GM21576 (cell line): ENCODE results near the gene RCOR3.
"Not testable (repeated sequence)": the region's sequence is repeated elsewhere in the genome, so short reads cannot be mapped to it uniquely, and the experiment has no call there.

Source experiments
- ATAC-seq: cut with Tn5 transposase; IDR thresholded peaks from one replicate; pipeline ENCODE4 v1.9.1; 2021; ENCODE audit warnings: mild to moderate bottlenecking, moderate library complexity; ENCODE audit not compliant: unreplicated experiment

RCOR3 gene

GRCh38 chr1:211259638-211260126 is 516 bp downstream of the RCOR3 start:
- ATAC-seq = peak; percentile 10

GRCh38 chr1:211260141-211261107 is 1.3 kb downstream of the RCOR3 start:
- ATAC-seq = peak; percentile 31

- no peak for ATAC-seq
These were observed 2.1 kb downstream of the RCOR3 start for GRCh38 chr1:211261229-211261628.

DNA sequence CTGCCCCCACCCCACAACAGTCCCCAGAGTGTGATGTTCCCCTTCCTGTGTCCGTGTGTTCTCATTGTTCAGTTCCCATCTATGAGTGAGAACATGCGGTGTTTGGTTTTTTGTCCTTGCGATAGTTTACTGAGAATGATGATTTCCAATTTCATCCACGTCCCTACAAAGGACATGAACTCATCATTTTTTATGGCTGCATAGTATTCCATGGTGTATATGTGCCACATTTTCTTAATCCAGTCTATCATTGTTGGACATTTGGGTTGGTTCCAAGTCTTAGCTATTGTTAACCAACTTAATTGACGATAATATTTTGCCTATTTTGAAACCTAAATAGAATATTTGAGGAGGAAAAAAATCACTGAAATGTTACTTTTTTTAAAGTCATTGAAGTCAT is 3.9 kb downstream of the RCOR3 start:
- ATAC-seq = not testable (repeated sequence)

DNA sequence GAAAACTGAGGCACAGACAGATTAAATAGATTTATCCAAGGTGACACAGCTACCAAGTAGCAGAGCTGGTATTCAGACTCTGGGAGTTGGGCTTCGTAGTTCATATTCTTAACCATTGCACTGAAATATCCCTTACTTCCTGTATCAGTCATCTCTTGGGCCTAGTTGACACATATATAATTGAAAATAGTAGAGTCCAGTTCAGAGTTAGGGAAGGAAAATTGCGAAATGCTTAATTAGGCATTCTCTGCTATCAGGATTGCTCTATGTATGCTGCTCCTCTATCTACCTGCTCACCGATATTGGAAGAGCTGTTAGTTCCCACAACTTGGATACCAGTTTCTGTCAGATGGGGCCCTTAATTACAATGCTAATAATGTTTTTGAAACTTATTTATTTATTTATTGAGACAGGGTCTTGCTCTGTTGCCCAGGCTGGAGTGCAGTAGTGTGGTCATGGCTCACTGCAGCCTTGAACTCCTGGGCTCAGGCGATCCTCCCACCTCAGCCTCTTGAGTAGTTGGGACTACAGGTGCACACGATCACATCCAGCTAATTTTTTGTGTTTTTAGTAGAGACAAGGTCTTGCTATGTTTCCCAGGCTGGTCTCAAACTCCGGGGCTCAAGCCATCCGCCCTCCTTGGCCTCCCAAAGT is 8.2 kb downstream of the RCOR3 start:
- no peak for ATAC-seq

- ATAC-seq = no peak
These were observed 20.2 kb downstream of the RCOR3 start for GRCh38 chr1:211279340-211279739.

GRCh38 chr1:211280910-211281309 is 21.7 kb downstream of the RCOR3 start:
- no peak for ATAC-seq

- no peak for ATAC-seq
These were observed 22.3 kb downstream of the RCOR3 start for GRCh38 chr1:211281320-211282022.

GRCh38 chr1:211282023-211282373 is 22.8 kb downstream of the RCOR3 start:
- no peak for ATAC-seq

DNA sequence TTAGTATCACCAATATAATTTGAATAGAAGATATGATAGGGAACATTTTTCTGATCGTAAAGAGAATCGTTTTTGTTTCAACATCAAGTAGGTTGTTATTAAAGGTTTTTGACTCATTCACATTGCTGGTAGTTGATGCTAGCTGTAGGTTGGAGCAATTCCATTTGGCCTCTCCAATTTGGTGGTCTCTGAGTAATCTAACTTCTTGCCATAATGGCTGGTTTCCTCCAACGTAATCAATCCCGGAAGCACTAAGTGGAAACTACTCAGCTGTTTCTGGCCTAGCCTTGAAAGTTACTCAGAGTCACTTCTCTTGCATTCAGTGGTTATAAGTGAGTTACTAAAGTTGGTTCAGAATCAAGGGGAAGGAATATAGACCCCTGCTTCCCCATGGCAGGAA is 26.0 kb downstream of the RCOR3 start:
- no peak for ATAC-seq

- ATAC-seq = no peak
These were observed 28.1 kb downstream of the RCOR3 start for GRCh38 chr1:211287218-211287617.

- no peak for ATAC-seq
These were observed 33.2 kb downstream of the RCOR3 start for GRCh38 chr1:211292411-211292810.

DNA sequence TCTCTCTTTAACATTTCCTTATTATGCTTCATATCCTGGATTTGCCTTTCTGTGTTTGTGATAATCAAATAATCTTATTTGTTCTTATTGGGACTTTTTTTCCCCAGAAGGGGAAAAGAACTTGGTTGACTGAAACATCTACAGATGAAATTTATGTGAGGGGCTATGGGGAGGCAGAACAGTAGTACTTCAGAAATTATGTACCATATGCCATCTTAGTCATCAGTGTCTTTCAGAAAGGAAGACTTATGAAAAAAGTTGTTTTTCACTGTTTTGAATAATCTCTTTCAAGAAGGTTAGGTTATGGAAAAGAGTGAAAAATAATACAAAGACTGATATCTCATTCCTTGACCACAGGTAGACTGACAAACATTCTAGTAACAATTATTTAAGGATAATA is 37.2 kb downstream of the RCOR3 start:
- ATAC-seq = no peak

GRCh38 chr1:211305044-211305443 is 45.9 kb downstream of the RCOR3 start:
- ATAC-seq = peak; percentile 98

DNA sequence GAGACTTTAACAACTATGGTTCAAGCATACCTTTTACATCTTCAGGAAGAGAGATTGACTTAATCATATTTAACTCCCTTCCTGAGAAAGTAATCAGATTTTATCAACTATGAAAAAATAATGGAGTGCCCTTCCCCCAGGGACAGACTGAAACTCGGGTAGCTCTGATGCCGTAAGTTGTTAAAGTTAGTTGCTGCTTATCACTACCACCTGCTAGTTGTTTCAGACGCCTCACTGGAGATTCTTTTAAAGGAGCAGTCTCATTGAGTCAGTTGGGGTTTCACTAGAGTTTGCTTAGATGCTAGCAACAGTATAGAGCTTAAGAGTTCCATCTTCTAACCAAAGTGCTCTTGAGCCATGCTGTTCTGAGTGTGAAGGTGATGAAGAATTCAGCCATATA is 50.5 kb downstream of the RCOR3 start:
- no peak for ATAC-seq

GRCh38 chr1:211313392-211313791 is 54.2 kb downstream of the RCOR3 start:
- no peak for ATAC-seq

GRCh38 chr1:211318576-211319280 is 59.6 kb downstream of the RCOR3 start:
- no peak for ATAC-seq

DNA sequence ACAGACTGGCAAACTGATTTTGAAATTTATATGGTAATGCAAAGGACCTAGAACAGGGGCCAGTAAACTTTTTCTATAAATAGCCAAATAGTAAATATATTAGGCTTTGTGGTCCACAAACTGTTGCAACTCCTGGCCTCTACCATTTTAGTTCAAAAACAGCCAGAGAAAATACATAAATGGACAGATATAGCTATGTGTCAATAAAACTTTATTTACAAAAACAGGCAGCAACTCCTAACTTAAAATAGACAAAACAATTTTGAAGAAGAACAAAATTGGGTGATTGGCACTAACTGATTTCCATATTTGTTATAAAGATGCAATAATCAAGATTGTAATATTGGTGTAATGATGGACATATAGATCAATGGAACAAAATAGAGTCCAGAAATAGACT is 60.7 kb downstream of the RCOR3 start:
- ATAC-seq = no peak

DNA sequence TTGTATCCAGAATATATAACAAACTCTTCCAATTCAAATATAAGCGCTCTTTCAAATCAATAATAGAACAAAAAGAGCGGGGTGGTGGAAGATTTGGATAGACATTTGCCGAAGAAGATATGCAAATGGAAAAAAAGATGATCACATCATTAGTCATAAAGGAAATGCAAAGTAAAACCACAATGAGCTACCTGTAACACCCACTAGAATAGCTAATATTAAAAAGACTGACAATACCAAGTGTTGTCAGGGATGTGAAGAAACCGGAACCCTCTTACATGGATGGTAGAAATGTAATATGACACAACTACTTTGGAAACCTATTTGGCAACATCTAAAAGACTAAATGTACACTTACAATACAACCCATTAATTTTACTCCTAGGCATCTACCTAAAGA is 61.8 kb downstream of the RCOR3 start:
- no peak for ATAC-seq

- ATAC-seq = not testable (repeated sequence)
These were observed 62.5 kb downstream of the RCOR3 start for GRCh38 chr1:211321646-211322045.
